ENCODE results near the gene BACH1.

- no peak for TF ChIP-seq CTCF (IDR thresholded peaks at IDR 0.05; ENCODE audit: control extremely low read depth in 1 of 3, insufficient read depth in 1 of 3, low read depth in 1 of 3, low read length in 3 of 3)
- TF ChIP-seq EZH2 (IDR thresholded peaks at IDR 0.05; ENCODE audit: low read depth, low read length, severe bottlenecking): no peak
- TF ChIP-seq POLR2AphosphoS5 (IDR thresholded peaks at IDR 0.05; ENCODE audit: low read depth, low read length): no peak
- no peak for TF ChIP-seq EP300 (IDR thresholded peaks at IDR 0.05; ENCODE audit: borderline replicate concordance in 1 of 2, low read depth in 2 of 2, low read length in 2 of 2)
- no peak for TF ChIP-seq EGR1 (IDR thresholded peaks at IDR 0.05; ENCODE audit: borderline replicate concordance, low read depth, low read length)
- TF ChIP-seq FOSL1 (IDR thresholded peaks at IDR 0.05; ENCODE audit: insufficient read depth, low read depth, low read length): no peak
- TF ChIP-seq RNF2 (IDR thresholded peaks at IDR 0.05; ENCODE audit: borderline replicate concordance, low read depth, low read length, missing control alignments, poor library complexity, severe bottlenecking): no peak
- no peak for TF ChIP-seq MAX (IDR thresholded peaks at IDR 0.05)
- TF ChIP-seq SAP30 (IDR thresholded peaks at IDR 0.05; ENCODE audit: insufficient read depth, insufficient replicate concordance, low read length): no peak
Measured at GRCh38 chr21:29386803-29387202, 88.1 kb downstream of the BACH1 start.

Data from H1 (cell line).